Esophagus squamous epithelium (tissue), 5 donors: ENCODE measurements around the gene ATP8B1. TPM values are rescaled to one million over a fixed set of nuclear protein-coding genes. Genes with fewer than 3 reads are reported as not detected.
A peak's percentile ranks its signal among the peaks of the same experiment; 100 is the strongest.

Experiments
- DNase-seq: peaks from one replicate; lab custom pipeline; 2025; lab: John Stamatoyannopoulos, UW
- H3K27ac ChIP-seq, 4 donors: fragments of 200-600 bp; sonication (generic); one replicate each; pipeline ENCODE4 v1.5.1; 2016 to 2019; ENCODE audit warnings: mild to moderate bottlenecking in 1 of 4
- H3K27me3 ChIP-seq, 4 donors: fragments of 200-600 bp; sonication (generic); 1 replicate in 3 of 4; 2 replicates in 1 of 4; pipeline versions ENCODE4 v1.5.1 to v1.6.0; 2017 to 2021; ENCODE audit warnings: antibody characterized with exemption in 1 of 4
- H3K36me3 ChIP-seq, 3 donors: fragments of 200-600 bp; sonication (generic); one replicate each; pipeline ENCODE4 v1.5.1; 2016 to 2019
- H3K4me1 ChIP-seq, 3 donors: fragments of 200-600 bp; sonication (generic); one replicate each; pipeline ENCODE4 v1.5.1; 2017 to 2019
- H3K4me3 ChIP-seq, 4 donors: fragments of 200-600 bp; sonication (generic); 1 replicate in 3 of 4; 2 replicates in 1 of 4; pipeline ENCODE4 v1.5.1; 2016 to 2019; ENCODE audit warnings: mild to moderate bottlenecking in 2 of 4, moderate library complexity in 1 of 4
- H3K9me3 ChIP-seq, 3 donors: fragments of 200-600 bp; sonication (generic); one replicate each; pipeline ENCODE4 v1.5.1; 2016 to 2019
- POLR2A ChIP-seq, 4 donors: fragments of 450-650 bp; IDR thresholded peaks; one replicate each; pipeline ENCODE4 v1.6.1; 2017; ENCODE audit warnings: antibody characterized with exemption in 4 of 4, mild to moderate bottlenecking in 4 of 4, moderate library complexity in 3 of 4
- WGBS, 2 donors: methylation state at CpG; one replicate each; pipeline ENCODE4 v1.1.5; 2018; 5-methylcytosine and 5-hydroxymethylcytosine counted together
- intact Hi-C: fragments of 100-400 bp; cut with DNase I; formaldehyde crosslinking; loops from one replicate; pipeline ENCODE4 v1.15.0; 2022
- total RNA-seq, 4 donors: library from RNA; depleted of rRNA; stranded (reverse); fragments of >200 nt; gene quantifications; one replicate each; pipeline ENCODE4 v1.1.0, GENCODE V29; 2016
- TF ChIP-seq, protein P1 (sequence below), 6 experiments: fragments of 450-650 bp in 4 of 6; fragments of 200-600 bp in 2 of 6; sonication (generic) in 2 of 6; IDR thresholded peaks; one replicate each; pipeline ENCODE4 v1.5.1; 2016 to 2019; ENCODE audit warnings: antibody characterized with exemption in 6 of 6, mild to moderate bottlenecking in 4 of 6, moderate library complexity in 4 of 6
- donor health status: DM: yes; HTN: yes; CAD: no.

Gene ATP8B1
- total RNA-seq, 4 donors from 2014 or later: 20.2 to 39.1 (median 35.6) TPM

DNA sequence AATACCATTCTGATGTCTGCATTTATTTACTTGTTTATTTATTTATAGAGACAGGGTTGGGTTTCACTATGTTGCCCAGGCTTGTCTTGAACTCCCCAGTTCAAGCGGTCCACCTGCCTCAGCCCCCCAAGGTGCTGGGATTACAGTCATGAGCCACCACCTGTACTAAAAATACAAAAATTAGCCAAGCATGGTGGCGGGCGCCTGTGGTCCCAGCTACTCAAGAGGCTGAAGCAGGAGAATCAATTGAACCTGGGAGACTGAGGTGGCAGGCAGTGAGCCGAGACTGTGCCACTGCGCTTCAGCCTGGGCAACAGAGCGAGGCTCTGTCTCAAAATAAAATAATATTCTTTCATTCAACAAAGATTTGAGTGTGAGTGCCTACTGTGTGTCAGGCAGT lies 2.0 kb upstream of the ATP8B1 start:
- no peak overlapping the region for H3K4me3 ChIP-seq
- peaks cover 14 to 64% (median 19%) of the 10 kb centered on the region in 3 donors for H3K4me1 ChIP-seq
- intact Hi-C loops: loop anchor here (10.0 kb wide), 1 partner anchor 70 kb away; no protein-coding TSS in a partner anchor
- H3K27me3 ChIP-seq: peaks cover 0 to 25% (median 0%) of the 10 kb centered on the region in 4 donors
- 82 to 95% methylated on average over 6 of the region's 6 CpGs for WGBS, 2 donors
- H3K27ac ChIP-seq: peak overlapping the region in 1 of 4 donors; percentile 67
- H3K36me3 ChIP-seq: no peaks in the 10 kb centered on the region
- no peak for DNase-seq
- TF ChIP-seq, protein P1, sequence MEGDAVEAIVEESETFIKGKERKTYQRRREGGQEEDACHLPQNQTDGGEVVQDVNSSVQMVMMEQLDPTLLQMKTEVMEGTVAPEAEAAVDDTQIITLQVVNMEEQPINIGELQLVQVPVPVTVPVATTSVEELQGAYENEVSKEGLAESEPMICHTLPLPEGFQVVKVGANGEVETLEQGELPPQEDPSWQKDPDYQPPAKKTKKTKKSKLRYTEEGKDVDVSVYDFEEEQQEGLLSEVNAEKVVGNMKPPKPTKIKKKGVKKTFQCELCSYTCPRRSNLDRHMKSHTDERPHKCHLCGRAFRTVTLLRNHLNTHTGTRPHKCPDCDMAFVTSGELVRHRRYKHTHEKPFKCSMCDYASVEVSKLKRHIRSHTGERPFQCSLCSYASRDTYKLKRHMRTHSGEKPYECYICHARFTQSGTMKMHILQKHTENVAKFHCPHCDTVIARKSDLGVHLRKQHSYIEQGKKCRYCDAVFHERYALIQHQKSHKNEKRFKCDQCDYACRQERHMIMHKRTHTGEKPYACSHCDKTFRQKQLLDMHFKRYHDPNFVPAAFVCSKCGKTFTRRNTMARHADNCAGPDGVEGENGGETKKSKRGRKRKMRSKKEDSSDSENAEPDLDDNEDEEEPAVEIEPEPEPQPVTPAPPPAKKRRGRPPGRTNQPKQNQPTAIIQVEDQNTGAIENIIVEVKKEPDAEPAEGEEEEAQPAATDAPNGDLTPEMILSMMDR (IDR thresholded peaks at IDR 0.05): no peak
- no peak for TF ChIP-seq POLR2A (IDR thresholded peaks at IDR 0.05)
- H3K9me3 ChIP-seq: no peaks in the 10 kb centered on the region

DNA sequence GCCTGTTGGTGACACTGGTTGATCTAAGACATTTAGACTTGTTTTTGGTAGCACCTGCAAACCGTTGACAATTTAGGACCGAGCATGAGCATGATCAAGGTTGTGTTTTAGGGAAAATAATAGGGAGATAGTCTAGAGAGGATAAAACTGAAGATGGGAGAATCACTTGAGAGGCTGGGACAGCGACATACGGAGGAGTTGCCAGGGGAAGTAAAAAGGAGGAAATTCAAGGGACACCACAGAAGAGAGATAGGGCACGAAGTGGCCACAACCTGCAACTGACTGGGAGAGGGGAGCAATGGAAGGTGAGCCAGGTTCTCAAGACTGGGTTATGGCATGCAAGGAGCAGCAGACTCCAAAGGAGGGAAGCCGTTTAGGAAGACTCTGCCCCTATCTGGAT lies 1.4 kb upstream of the ATP8B1 start:
- intact Hi-C loops: loop anchor here (10.0 kb wide), 1 partner anchor 70 kb away; no protein-coding TSS in a partner anchor
- TF ChIP-seq, protein P1 (IDR thresholded peaks at IDR 0.05): no peak
- TF ChIP-seq POLR2A (IDR thresholded peaks at IDR 0.05): no peak
- peaks cover 0 to 25% (median 0%) of the 10 kb centered on the region in 4 donors for H3K27me3 ChIP-seq
- H3K27ac ChIP-seq: no peak overlapping the region
- H3K9me3 ChIP-seq: no peaks in the 10 kb centered on the region
- H3K4me1 ChIP-seq: peaks cover 14 to 70% (median 19%) of the 10 kb centered on the region in 3 donors
- no peak for DNase-seq
- H3K36me3 ChIP-seq: no peaks in the 10 kb centered on the region
- 78 to 81% methylated on average over 6 of the region's 6 CpGs for WGBS, 2 donors
- H3K4me3 ChIP-seq: no peak overlapping the region

DNA sequence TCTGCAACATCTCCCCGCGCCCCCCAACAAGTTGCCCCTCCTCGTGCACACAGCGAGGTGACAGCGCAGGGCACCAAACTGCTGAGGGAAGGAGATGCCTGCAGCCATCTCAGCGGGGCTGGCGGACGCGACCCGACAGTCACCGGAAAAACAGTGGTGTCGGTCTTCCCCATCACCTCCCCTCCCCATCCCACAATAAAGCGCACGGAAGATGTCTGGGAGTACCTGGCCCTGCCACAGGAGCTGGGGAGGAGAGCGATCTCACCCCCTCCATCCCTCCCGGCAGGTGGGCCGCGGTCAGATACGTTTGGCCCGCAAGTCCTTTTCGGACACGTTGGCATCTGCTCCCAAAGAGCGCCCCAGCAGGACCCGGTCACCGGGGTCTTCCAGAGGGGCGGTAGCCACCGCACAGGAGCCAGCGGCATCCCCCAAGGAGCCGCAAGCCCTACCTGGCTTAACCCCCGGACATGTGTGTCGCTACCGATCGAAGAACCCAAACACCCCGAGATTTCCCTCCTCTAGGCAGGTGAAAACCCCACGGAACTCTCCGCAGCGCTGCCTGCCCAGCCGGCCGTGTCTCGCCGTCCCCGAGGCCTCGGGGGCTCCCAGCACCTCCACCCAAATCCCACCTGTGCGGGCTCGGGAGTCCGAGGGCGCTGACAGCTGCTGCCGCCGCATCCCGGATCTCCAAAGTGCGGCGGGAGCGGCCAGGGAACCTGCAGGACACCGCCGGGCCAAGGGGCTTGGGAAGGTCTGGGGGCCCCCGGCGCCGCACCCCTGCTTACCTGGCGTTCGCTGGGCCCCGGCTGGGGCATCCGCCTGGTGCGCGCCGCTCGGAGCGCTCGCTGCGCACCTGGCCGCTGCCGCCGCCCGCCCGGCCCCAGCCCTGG lies 657 bp downstream of the ATP8B1 start:
- Histone ChIP-seq H3K9me3 (no peaks in the 10 kb centered on the region), H3K36me3 (no peaks in the 10 kb centered on the region), H3K4me1 (peaks cover 14 to 72% (median 17%) of the 10 kb centered on the region in 3 donors), H3K27me3 (peaks cover 0 to 25% (median 0%) of the 10 kb centered on the region in 4 donors), H3K27ac (peak overlapping the region; percentile 93 to 96 (median 95)), H3K4me3 (peak overlapping the region; percentile 81 to 92 (median 88))
- TF ChIP-seq, protein P1 (IDR thresholded peaks at IDR 0.05): no peak
- no peak for TF ChIP-seq POLR2A (IDR thresholded peaks at IDR 0.05)
- intact Hi-C loops: loop anchor here (10.0 kb wide), 1 partner anchor 68 kb away; no protein-coding TSS in a partner anchor
- 0% methylated on average over 6 of the region's 74 CpGs; no CpG with 5 or more reads in 1 of the 2 donors for WGBS, 2 donors
- no peak for DNase-seq

DNA sequence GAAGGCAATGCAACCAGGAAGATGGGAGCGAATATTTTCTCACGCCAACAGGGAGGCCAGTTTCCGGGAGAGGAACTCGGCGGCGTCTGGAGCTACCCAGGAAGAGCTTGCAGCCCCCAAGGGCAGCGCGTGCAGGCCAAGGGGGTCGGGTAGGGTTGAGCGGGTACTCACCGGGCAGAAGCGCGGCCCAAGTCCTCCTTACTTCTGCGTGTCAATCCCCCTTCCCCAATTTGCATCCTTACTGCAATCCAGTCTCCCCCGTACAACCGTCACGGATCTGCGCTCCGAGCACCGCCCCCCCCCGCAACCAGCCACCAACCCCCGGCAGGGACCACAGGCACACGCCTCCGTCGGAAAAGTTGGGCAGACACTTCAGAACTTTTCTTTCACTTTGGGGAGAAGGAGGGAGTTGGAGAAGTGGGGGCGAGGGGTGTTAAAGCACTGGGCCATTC lies 1.3 kb downstream of the ATP8B1 start:
- H3K9me3 ChIP-seq: no peaks in the 10 kb centered on the region
- peak overlapping the region; percentile 93 to 96 (median 95) for H3K27ac ChIP-seq
- intact Hi-C loops: loop anchor here (10.0 kb wide), 1 partner anchor 67 kb away; no protein-coding TSS in a partner anchor
- no peak for DNase-seq
- peak overlapping the region; percentile 81 to 92 (median 88) for H3K4me3 ChIP-seq
- TF ChIP-seq, protein P1 (IDR thresholded peaks at IDR 0.05): no peak
- no peak for TF ChIP-seq POLR2A (IDR thresholded peaks at IDR 0.05)
- WGBS, 2 donors: 1 to 3% methylated on average over 12 to 14 of the region's 26 CpGs
- peaks cover 0 to 25% (median 0%) of the 10 kb centered on the region in 4 donors for H3K27me3 ChIP-seq
- H3K36me3 ChIP-seq: no peaks in the 10 kb centered on the region
- peaks cover 9 to 72% (median 11%) of the 10 kb centered on the region in 3 donors for H3K4me1 ChIP-seq
